NOMO-1 treated with dmso at 0.1 percent for 144 hours (cell line): ENCODE data around the gene ZFR2.
"Not testable (repeated sequence)": the region's sequence is repeated elsewhere in the genome, so short reads cannot be mapped to it uniquely, and the experiment has no call there.

Source experiments
- DNase-seq: peaks from one replicate; lab custom pipeline; 2025; ENCODE audit not compliant: unreplicated experiment; lab: John Stamatoyannopoulos, UW

ZFR2 gene

GRCh38 chr19:3774621-3775373 lies 94.0 kb downstream of the ZFR2 start:
- peak; percentile 34 for DNase-seq

- DNase-seq, result no peak
These were observed 94.9 kb downstream of the ZFR2 start for GRCh38 chr19:3773814-3774515.

GRCh38 chr19:3771906-3772455 lies 96.9 kb downstream of the ZFR2 start, which contains the start of gene RAX2:
TSS of gene RAX2 (minus strand) at chr19:3772228. CDS start at chr19:3771742, 486 bp downstream.
- DNase-seq, result no peak

GRCh38 chr19:3771000-3771905 lies 97.6 kb downstream of the ZFR2 start:
- no peak for DNase-seq

- no peak for DNase-seq
These were observed 98.5 kb downstream of the ZFR2 start for GRCh38 chr19:3770136-3770999.

GRCh38 chr19:3769494-3769893 lies 99.3 kb downstream of the ZFR2 start:
- no peak for DNase-seq

GRCh38 chr19:3768748-3769099 lies 100.1 kb downstream of the ZFR2 start:
- DNase-seq, result no peak

GRCh38 chr19:3768015-3768747 lies 100.7 kb downstream of the ZFR2 start:
- no peak for DNase-seq

GRCh38 chr19:3767050-3767449 lies 101.8 kb downstream of the ZFR2 start:
- no peak for DNase-seq

GRCh38 chr19:3766520-3766919 lies 102.3 kb downstream of the ZFR2 start:
- no peak for DNase-seq

GRCh38 chr19:3765757-3766156 lies 103.1 kb downstream of the ZFR2 start:
- not testable (repeated sequence) for DNase-seq

- DNase-seq, result no peak
These were observed 103.7 kb downstream of the ZFR2 start for GRCh38 chr19:3765121-3765520.

GRCh38 chr19:3762501-3763459 lies 106.1 kb downstream of the ZFR2 start, which contains the start of gene MRPL54:
TSS of gene MRPL54 (plus strand) at chr19:3762682. CDS start at chr19:3762701, 19 bp downstream.
- DNase-seq, result peak; percentile 98

GRCh38 chr19:3762130-3762473 lies 106.7 kb downstream of the ZFR2 start:
- no peak for DNase-seq

GRCh38 chr19:3761382-3762129 lies 107.3 kb downstream of the ZFR2 start, which contains the start of gene APBA3:
TSS of gene APBA3 (minus strand) at chr19:3761692. CDS start at chr19:3760264, 1,428 bp downstream.
- DNase-seq, result peak; percentile 68

GRCh38 chr19:3760871-3761361 lies 107.9 kb downstream of the ZFR2 start:
- no peak for DNase-seq

- DNase-seq, result no peak
These were observed 109.2 kb downstream of the ZFR2 start for GRCh38 chr19:3759482-3760254.
